Pancreas (tissue), 10 donors: ENCODE results near the gene EOLA2. TPM values are rescaled to one million over a fixed set of nuclear protein-coding genes. Genes with fewer than 3 reads are reported as not detected.
A peak's percentile ranks its signal among the peaks of the same experiment; 100 is the strongest.
"Not testable (repeated sequence)": the region's sequence is repeated elsewhere in the genome, so short reads cannot be mapped to it uniquely, and the experiment has no call there.

Experiments used
- ATAC-seq, 4 donors: fragments of 200-7000 bp; cut with Tn5 transposase; one replicate each; pipeline versions ENCODE4 v1.8.0 to v1.9.1; 2020; ENCODE audit warnings: mild to moderate bottlenecking in 4 of 4, moderate library complexity in 4 of 4
- DNase-seq, 6 donors: peaks; one replicate each; pipeline ENCODE4 v3.0.0-alpha.2; 2020
- FAIRE-seq: peaks from 2 replicates; lab custom pipeline; 2012; peaks lifted over from hg19 to GRCh38; lab: Jason Lieb, UNC
- H3K27ac ChIP-seq, 4 donors: fragments of 200-600 bp; sonication (generic); 1 replicate in 3 of 4; 2 replicates in 1 of 4; pipeline versions ENCODE4 v1.5.0 to v1.8.0; 2020
- H3K27me3 ChIP-seq, 4 donors: fragments of 200-600 bp; one replicate each; pipeline ENCODE4 v1.8.0; 2021
- H3K36me3 ChIP-seq, 3 donors: fragments of 200-600 bp; sonication (generic) in 1 of 3; one replicate each; pipeline versions ENCODE4 v1.5.0 to v1.8.0; 2020 to 2021
- H3K4me1 ChIP-seq, 3 donors: fragments of 200-600 bp; one replicate each; pipeline ENCODE4 v1.8.0; 2021
- H3K4me3 ChIP-seq, 4 donors: fragments of 200-600 bp; sonication (generic) in 2 of 4; one replicate each; pipeline versions ENCODE4 v1.5.0 to v1.8.0; 2020 to 2021
- H3K9me3 ChIP-seq, 4 donors: fragments of 200-600 bp; one replicate each; pipeline ENCODE4 v1.8.0; 2021
- CTCF ChIP-seq, 4 donors: fragments of 200-600 bp; sonication (generic) in 3 of 4; IDR thresholded peaks; one replicate each; pipeline versions ENCODE4 v1.5.0 to v1.8.0; 2021; ENCODE audit warnings: antibody characterized with exemption in 4 of 4
- WGBS, 2 donors: extraction: QIAGEN DNeasy Blood & Tissue Kit; methylation state at CpG; one replicate each; pipeline ENCODE4 v1.1.7; 2013; 5-methylcytosine and 5-hydroxymethylcytosine counted together
- intact Hi-C, 3 donors: fragments of 100-400 bp; cut with DNase I; formaldehyde crosslinking; loops; one replicate each; pipeline versions ENCODE4 v1.11.1 to v1.14.2; 2022
- polyA plus RNA-seq, 2 donors: library from polyadenylated mRNA; stranded (reverse); fragments of 200-250 nt; gene quantifications; one replicate each; pipeline ENCODE4 v1.2.3, GENCODE V29; 2013
- total RNA-seq, 6 donors: library from RNA; stranded (reverse); fragmentation: NEBNext Ultra II Directional in 4 of 6; extraction: Animal tissue kit (Norgen Biotek cat#: 25700) in 4 of 6; gene quantifications; one replicate each; pipeline versions ENCODE4 v1.2.1 to v1.2.4, GENCODE V29; 2021 to 2023
- donor health status: healthy with polysubstance abuse.
- donor health status: DM: no; HTN: no; CAD: no; lungs with moderate emphysema.
- donor health status: DM: no; HTN: no; CAD: no.
- donor health status: control.
- donor health status: control.
- donor health status: Bipolar disorder and iron deficiency.
- donor health status: DM: yes; HTN: yes; CAD: no.
- donor health status: DM: no; HTN: no; CAD: no.
- donor health status: DM: no; HTN: no; CAD: no.
- donor health status: DM: yes; HTN: yes; CAD: no.

The EOLA2 gene
- total and polyA plus RNA-seq, 8 donors: 13.4 to 54.0 (median 19.5) TPM

- no peak for TF ChIP-seq CTCF (IDR thresholded peaks at IDR 0.05)
- FAIRE-seq: no peak
- Histone ChIP-seq H3K4me3 (no peak overlapping the region), H3K9me3 (no peaks in the 10 kb centered on the region), H3K27ac (no peak overlapping the region), H3K4me1 (no peaks in the 10 kb centered on the region), H3K36me3 (no peaks in the 10 kb centered on the region), H3K27me3 (no peaks in the 10 kb centered on the region)
- 32 to 45% methylated on average over 6 of the region's 6 CpGs for WGBS, 2 donors
- ATAC-seq: peak; percentile 38 to 60 (median 54)
- intact Hi-C loops: no loop called here
- DNase-seq: no peak
Observed at GRCh38 chrX:149949743-149950436, 11.6 kb upstream of the EOLA2 start.

- FAIRE-seq: no peak
- no peak for ATAC-seq
- no peak overlapping the region for H3K27ac ChIP-seq
- WGBS, 2 donors: 57 to 93% methylated on average over 3 of the region's 3 CpGs
- no peaks in the 10 kb centered on the region for H3K36me3 ChIP-seq
- intact Hi-C loops: no loop called here
- no peak overlapping the region for H3K4me3 ChIP-seq
- H3K9me3 ChIP-seq: no peaks in the 10 kb centered on the region
- no peaks in the 10 kb centered on the region for H3K4me1 ChIP-seq
- no peaks in the 10 kb centered on the region for H3K27me3 ChIP-seq
- DNase-seq: no peak
- TF ChIP-seq CTCF (IDR thresholded peaks at IDR 0.05): no peak
Observed at GRCh38 chrX:149948016-149948415, 9.7 kb upstream of the EOLA2 start.

DNA sequence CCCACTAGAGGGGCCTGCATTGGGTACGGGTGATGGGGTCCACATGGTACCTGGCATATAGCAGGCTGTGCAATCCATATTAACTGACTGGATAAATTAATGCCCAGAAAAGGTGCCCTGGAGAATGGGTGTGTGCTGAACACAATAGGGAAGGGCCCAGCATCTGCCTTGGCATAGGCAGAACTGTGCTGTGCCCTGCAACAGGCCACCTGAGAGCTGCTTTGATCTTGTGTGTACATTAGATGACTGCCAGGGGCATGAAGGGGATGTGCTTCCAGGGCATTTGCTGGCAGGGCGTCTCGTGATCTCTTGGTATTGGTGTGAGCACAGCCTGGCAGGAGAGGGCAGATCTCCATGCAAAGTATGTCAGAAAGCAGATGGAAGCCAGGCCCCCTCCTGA is 8.6 kb upstream of the EOLA2 start:
- H3K4me3 ChIP-seq, H3K36me3 ChIP-seq, H3K9me3 ChIP-seq, FAIRE-seq, intact Hi-C loops, DNase-seq, H3K4me1 ChIP-seq, H3K27me3 ChIP-seq, H3K27ac ChIP-seq: not testable (repeated sequence)
- no CpG with 5 or more reads among the region's 3 CpGs for WGBS, 2 donors
- peak in 2 of 4 donors; percentile 65 to 69 for ATAC-seq

- H3K27me3 ChIP-seq, FAIRE-seq, H3K9me3 ChIP-seq, H3K4me1 ChIP-seq, intact Hi-C loops, H3K27ac ChIP-seq, H3K4me3 ChIP-seq, H3K36me3 ChIP-seq: not testable (repeated sequence)
- ATAC-seq: peak; percentile 34 to 73 (median 64)
- DNase-seq: peak in 1 of 6 donors; percentile 23
- 41 to 43% methylated on average over 7 of the region's 9 CpGs for WGBS, 2 donors
Observed at GRCh38 chrX:149945820-149946219, 7.5 kb upstream of the EOLA2 start.

DNA sequence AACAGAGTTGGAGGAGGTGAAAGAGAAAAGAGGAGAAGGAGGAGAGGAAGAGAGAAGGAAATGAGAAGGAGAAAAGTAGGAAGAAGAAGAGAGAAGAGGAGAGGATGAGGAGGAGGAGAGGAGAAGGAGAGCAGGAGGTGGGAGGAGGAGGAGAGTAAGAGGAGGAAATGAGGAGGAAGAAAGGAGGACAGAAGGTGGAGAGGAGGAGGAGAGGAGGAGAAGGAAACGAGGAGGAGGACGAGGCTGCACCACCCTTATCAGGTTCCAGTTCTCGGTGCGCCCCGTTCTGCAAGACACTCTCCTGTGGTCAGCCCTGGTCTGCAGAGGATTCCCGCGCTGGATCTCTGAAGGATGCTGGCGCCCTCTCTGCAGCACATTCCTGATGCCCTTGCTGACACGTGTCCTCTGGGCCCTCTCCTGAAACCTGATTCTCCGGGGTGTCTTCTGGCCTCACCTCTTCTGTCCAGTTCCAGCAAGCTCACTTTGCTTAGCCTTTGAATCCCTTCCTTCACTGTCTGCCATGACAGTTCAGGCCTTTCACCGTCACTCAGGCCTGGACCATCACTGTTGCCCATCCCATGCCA is 6.9 kb upstream of the EOLA2 start:
- intact Hi-C loops, H3K4me3 ChIP-seq, H3K36me3 ChIP-seq, FAIRE-seq, H3K9me3 ChIP-seq, H3K27me3 ChIP-seq, DNase-seq, ATAC-seq, H3K27ac ChIP-seq, H3K4me1 ChIP-seq: not testable (repeated sequence)
- WGBS, 2 donors: 50 to 58% methylated on average over 8 to 11 of the region's 11 CpGs

DNA sequence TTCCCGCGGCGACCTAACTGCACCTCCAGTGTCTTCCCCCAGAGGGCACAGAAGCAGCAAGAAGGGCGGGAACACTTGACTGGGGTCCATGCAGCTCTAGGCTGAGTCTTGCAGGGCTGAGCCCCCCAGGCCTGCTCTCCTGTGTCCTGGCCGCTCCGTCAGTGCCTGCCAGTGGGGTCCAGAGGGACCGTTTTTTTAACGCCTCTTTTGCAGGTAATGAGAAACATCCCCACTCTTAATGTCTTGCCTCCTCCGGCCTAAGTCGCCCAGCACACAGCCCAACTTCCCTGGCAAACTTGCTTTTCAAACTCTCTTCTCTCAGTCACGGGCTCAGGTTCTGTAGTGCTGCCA is 2.4 kb upstream of the EOLA2 start:
- H3K36me3 ChIP-seq, FAIRE-seq, H3K27me3 ChIP-seq, H3K4me3 ChIP-seq, H3K9me3 ChIP-seq, intact Hi-C loops, DNase-seq, ATAC-seq, H3K27ac ChIP-seq, H3K4me1 ChIP-seq: not testable (repeated sequence)
- WGBS, 2 donors: 8 to 46% methylated on average over 8 to 10 of the region's 11 CpGs
- TF ChIP-seq CTCF (IDR thresholded peaks at IDR 0.05): peak; percentile 17 to 33 (median 29)
